GOT3 (cell line): ENCODE measurements around the gene SLC26A2.
"Not testable (repeated sequence)": the region's sequence is repeated elsewhere in the genome, so short reads cannot be mapped to it uniquely, and the experiment has no call there.

Experiments
- DNase-seq: peaks from one replicate; lab custom pipeline; 2025; ENCODE audit warnings: mixed read lengths; lab: John Stamatoyannopoulos, UW

The SLC26A2 gene

GRCh38 chr5:150001660-150002486 is 41.3 kb downstream of the SLC26A2 start:
- DNase-seq: no peak

DNA sequence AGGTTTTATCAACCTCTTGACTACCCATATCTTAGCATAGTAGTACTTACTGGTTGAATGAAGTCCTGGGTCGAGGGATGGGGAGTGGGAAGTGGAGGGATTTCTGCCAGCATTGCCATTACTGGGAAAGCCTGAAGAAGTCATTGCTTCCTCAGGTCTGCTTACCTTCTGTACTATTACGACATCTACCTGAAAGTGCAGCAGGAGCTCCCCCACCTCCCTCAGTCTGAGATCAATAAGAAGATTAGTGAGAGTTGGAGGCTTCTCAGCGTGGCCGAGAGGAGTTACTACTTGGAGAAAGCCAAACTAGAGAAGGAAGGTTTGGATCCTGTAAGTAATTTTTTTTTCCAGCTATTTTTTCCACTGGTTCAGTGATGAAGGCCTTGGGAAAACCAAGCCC is 45.8 kb downstream of the SLC26A2 start:
- DNase-seq: no peak

- DNase-seq: no peak
Measured at GRCh38 chr5:150007050-150007449, 46.5 kb downstream of the SLC26A2 start.

- no peak for DNase-seq
Measured at GRCh38 chr5:150009671-150010387, 49.3 kb downstream of the SLC26A2 start.

DNA sequence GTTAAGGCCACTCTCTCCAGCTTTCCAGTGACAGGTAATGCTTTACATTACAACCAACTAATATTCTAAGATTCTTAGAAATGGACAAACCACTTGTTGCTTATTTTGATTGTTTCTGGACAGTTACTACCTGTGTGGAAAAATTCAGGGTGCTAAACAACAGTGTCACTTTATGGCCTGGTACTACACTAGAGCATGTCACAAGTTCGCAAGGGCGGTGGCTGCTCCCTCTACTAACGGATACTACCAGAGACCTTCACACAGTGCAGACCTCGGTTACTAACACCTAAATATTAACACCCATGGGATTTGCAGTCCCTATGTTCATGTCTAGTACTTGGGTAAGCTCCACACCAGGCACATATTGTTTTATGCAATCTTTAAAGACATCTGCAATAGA is 53.4 kb downstream of the SLC26A2 start:
- DNase-seq: no peak

DNA sequence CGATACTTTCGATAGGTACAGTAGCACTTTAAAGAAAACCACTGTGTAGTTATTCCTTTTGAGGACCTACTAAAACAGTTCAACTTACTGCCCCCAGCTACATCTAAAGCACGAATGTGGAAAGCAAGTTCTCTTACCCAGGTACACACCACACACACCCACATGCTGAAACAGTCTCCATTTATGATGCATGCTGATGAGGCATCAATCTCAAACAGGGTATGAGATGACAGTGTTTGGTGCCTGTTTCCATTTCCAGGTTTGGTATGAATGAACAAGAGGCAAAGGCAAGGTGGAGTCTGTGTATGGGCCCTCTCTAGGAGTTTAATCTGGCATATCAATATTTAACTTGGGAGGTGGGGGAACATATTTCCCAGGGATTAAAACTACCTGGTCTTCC is 53.9 kb downstream of the SLC26A2 start:
- DNase-seq: no peak

GRCh38 chr5:150015415-150015814 is 54.9 kb downstream of the SLC26A2 start:
- no peak for DNase-seq

DNA sequence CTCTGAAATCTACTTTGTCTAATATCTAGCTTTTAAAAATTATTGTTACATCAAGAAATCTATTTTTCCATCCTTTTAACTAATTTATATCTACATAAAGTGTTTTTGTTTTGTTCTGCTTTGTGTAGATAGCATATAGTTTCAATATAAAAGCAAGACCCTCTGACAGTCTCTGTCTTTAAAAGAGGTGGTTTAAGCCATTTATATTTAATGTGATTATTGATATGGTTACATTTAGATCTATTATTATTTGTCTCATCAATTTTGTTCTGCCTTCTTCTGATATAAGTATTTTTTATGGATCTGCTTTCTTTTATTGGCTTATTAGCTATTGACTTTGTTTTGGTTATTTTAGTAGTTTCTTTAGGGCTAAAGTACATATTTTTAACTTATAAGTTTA is 56.0 kb downstream of the SLC26A2 start:
- DNase-seq: no peak

DNA sequence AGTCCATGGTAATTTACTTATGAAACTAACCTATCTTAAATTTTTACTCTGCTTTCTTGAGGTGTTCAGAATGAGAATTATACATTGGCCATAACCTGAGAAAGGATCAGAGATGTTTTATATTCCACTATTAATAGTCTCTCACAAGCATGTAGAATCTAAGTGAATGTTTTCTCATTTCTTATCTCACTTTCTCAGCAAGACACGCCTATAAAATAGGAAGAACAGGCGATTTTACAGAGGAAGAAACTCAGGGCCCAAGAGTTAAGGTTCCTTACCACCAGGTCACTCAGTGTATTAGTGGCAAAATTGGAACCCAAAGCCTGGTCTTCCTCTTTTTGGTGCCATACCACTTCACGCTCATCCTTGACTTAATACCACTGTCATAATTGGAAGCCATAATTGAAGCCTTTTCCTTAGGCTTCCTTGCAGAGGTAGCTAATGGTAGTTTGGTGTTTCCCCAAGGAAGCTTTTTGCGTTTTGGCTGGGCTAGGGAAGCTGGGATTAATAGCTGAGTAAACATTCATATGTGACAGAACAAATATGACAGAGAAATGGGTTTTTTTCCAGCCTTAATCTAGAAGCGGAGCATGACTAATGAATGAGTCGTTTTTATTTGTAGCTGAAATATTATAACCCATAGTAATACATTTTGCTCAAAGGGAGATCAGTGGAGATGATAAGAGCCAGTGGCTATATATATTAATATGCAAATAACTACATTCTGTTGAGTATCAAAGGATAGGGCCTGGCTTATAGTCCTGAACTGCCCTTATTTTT is 56.9 kb downstream of the SLC26A2 start:
- DNase-seq: no peak

DNA sequence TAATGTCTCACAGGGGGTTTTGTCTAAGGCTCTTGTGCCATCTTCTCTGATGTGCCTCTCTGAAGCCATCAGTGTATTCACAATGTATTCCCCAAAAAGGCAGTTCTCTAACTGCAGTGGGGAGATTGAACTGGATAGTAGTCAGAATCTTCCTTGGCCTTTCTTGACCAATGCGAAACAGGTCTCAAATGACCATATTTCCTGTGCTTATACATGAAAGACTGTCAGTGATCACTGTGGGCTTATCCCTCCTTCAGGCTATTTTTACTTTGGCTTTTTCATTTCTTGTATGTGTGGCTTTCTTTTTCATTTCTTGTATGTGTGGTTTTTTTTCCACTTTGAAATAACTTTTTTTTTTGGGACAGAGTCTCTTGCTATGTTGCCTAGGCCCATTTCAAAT is 59.7 kb downstream of the SLC26A2 start:
- DNase-seq: no peak

- DNase-seq: no peak
Measured at GRCh38 chr5:150021491-150022157, 61.1 kb downstream of the SLC26A2 start.

- no peak for DNase-seq
Measured at GRCh38 chr5:150022158-150022531, 61.6 kb downstream of the SLC26A2 start.

DNA sequence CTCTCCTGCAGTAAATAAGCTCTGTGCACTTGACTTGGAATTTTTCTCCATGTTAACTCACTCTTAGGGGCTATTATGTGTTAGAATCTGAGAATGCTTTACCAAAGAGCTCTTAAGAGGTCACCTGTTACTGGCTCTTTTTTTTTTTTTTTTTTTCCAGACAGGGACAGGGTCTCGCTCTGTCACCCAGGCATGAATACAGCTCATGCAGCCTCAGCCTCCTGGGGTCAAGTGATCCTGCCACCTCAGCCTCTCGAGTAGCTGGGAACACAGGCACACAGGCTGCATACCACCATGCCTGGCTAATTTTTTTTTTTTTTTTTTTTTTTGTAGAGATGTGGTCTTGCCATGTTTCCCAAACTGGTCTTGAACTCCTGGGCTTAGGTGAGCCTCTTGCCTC is 62.1 kb downstream of the SLC26A2 start:
- DNase-seq: no peak

GRCh38 chr5:150023136-150023535 is 62.6 kb downstream of the SLC26A2 start:
- DNase-seq: no peak

- no peak for DNase-seq
Measured at GRCh38 chr5:150024346-150024984, 63.9 kb downstream of the SLC26A2 start.

DNA sequence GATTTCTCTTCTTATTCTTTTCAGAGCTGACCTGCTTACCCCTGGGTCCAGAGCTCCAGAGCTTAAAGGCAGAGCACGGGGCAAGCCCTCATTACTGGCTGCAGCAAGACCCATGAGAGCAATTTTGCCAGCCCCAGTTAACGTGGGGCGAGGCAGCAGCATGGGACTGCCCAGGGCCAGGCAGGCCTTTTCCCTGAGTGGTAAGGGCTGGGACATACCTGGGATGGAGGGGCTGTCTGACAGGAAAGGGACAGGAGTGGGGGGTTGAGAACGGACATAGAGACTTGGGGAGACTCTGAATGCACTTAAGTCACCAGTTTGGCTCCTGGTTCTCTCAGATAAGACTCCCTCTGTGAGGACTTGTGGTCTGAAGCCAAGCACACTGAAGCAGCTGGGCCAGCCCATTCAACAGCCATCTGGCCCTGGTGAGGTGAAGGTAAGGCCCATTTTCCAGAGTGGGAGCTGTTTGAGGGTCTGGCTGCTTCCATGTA is 66.2 kb downstream of the SLC26A2 start:
- DNase-seq: no peak

DNA sequence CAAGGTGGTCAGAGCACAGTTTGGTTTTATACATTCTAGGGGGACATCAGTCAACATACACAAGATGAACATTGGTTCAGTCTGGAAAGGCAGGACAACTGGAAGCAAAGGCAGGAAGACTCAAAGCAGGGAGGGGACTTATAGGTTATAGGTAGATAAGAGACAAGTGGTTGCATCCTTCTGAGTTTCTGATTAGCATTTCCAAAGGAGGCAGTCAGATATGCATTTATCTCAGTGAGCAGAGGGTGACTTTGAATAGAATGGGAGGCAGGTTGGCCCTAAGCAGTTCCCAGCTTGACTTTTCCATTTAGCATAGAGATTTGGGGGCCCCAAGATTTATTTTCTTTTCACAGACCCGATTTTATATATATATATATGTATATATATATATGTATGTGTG is 67.5 kb downstream of the SLC26A2 start:
- DNase-seq: not testable (repeated sequence)

DNA sequence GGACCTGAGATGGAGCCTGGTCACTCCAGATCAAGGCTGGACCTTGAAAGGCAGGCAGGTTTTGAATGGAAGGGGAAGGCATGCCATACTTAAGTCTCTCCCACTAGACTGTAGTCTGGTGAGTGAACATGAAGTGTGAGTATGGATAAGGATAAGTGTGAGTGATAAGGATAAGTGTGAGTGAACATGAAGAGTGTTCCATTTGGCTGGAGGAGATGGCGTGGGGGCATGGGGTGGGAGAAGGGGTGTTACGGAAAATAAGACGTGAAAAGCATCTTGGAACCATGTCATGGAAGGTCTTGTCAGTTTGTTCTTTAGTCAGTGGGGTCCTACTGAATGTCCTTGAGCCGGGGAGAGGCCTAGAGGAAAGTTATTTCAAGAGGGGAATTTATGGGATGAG is 72.8 kb downstream of the SLC26A2 start:
- no peak for DNase-seq

DNA sequence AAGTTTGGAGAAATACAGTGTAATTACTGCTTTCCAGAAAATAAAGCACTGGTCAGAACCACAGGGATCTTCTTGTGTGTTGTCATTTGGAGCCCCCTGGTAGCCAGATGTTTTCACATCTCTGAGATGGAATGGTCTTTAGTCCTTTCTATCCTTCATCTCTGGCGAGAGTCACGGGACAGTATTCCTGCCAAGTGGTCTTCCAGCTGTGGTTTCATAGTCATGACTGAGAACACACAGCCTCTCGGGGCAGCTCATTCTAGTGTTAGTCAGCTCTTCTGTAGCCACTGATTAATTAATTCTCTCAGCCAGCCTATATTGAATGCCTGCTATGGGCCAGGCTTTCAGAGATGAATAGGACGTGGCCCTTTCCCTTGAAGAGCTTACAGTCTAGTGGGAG is 74.1 kb downstream of the SLC26A2 start:
- no peak for DNase-seq

- no peak for DNase-seq
Measured at GRCh38 chr5:150035139-150035895, 74.8 kb downstream of the SLC26A2 start.

DNA sequence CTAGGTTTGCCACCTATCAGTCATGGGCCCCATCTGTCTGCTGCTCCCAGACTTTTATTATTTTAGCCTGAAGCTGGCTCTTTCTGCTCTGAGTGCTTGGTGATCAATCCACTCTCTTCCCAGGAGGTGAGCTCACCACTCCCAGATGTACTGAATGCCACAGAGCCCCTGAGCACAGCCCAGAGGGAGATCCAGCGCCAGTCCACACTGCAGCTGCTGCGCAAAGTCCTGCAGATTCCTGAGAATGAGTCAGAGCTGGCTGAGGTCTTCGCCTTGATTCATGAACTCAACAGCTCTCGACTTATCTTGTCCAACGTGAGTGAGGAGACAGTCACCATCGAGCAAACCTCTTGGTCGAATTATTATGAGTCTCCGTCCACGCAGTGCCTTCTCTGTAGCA is 76.0 kb downstream of the SLC26A2 start:
- DNase-seq: no peak
